Stimulated activated CD8-positive, alpha-beta memory T cell treated with anti-CD3 and anti-CD28 coated beads, Interleukin-4, amount 100 ng/mL, for 24 hours (primary cell): Measurements from ENCODE around the gene SQSTM1.
"Not testable (repeated sequence)": the region's sequence is repeated elsewhere in the genome, so short reads cannot be mapped to it uniquely, and the experiment has no call there.

Experiments
- DNase-seq: peaks from one replicate; pipeline ENCODE4 v3.0.0-alpha.2; 2020; ENCODE audit warnings: low read depth

Gene SQSTM1

DNA sequence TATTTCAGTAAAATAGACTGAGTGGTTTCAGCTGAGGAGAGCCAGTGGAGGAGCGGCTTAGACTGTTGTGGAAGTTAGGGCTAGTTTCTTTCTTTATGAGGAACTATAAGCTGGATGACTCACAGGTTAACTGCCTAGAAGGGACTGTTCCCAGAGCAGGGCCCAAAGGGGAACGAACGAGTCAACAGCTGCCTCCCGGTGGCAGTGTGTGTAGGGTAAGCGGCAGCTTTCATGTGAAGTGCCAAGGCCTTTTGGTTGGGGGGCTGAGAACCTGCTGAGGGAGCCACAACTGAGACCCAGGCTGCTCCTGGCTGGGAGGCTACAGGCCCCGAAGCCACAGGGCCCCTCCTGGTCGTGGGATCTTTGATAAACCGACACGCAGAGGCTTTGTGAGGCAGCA, 7.0 kb downstream of the SQSTM1 start:
- DNase-seq, result peak; percentile 52

DNA sequence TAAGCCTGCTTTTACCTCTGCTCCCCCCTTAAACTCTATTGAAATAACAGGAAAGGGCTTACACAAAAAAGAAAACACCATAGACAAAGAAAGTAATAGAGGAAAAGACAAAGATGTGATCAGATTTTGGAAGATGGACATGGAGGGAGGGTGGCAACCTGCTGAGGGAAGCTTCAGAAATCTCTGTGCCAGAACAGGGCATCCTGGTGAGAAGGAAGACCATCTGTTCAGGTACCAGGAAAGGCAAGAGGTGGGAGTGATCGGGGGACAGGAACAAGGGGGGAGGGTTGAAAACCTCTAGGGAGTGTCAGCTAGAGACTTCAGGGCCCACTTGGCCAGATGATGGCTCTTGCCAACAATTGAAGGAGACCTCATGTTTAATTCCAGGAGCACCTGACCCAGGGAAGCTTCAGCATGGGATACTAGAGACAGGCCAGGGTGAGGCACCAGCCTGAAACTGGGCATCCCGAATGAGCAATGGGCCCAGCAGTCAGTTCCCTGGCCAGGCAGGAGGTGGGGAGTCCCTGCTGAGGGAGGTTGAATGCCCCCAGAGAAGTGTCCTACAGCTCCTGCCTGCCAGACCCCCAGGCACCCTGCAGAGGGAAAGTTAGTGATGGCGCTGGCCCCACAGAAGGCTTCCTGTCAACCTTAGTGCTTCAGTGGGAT, 8.2 kb downstream of the SQSTM1 start:
- DNase-seq, result no peak

DNA sequence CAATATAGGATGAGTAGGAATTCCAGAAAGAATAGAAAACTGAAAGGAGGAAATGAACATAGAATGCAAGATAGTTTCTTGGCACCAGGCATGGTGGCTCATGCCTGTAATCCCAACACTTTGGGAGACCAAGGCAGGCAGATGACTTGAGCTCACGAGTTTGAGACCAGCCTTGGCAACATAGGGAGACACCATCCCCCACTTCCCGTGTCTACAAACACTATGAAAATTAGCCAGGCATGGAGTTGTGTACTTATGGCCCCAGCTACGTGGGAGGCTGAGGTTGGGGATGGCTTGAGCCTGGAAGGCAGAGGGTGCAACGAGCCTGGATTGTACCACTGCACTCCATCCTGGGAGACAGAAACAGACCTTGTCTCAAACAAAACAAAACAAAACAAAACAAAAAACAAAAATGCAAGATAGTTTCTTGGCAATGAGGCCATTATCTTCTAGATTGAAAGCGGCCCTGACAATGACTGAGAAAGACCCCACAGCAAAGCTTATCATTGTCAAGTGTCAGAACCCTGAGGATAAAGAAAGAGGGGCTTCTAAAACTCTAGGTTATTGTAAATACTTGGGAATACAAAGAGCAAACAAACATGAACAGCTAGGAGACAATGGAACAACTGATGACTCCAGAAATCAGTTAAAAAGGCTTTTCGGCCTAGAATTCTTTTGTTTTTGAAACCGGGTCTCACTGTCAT, 9.2 kb downstream of the SQSTM1 start:
- no peak for DNase-seq

DNA sequence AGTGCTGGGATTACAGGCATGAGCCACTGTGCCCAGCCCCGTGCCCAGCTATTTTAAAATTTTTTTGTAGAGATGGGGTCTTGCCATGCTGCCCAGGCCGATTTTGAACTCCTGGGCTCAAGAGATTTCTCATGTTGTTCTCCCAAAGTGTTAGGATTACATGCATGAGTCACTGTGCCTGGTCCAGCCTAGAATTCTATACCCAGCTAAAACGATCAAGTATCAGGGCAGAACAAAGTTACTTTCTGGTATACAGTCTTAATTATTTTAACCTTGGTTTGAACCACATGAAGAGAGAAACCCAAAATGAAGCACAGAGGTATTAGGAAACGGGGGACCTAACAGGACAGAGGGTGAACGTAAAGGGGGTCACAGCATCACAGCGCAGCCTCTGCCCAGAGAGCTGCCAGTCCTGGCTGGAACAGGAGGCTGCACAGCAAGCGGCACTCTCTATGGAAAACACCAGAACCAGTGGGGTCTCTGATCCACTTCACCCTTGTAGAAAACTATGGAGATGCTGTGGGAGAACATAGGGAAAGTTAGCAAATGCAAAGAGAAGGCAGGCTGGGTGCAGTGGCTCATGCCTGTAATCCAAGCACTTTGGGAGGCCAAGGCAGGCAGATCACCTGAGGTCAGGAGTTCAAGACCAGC, 10.2 kb downstream of the SQSTM1 start:
- DNase-seq, result no peak

DNA sequence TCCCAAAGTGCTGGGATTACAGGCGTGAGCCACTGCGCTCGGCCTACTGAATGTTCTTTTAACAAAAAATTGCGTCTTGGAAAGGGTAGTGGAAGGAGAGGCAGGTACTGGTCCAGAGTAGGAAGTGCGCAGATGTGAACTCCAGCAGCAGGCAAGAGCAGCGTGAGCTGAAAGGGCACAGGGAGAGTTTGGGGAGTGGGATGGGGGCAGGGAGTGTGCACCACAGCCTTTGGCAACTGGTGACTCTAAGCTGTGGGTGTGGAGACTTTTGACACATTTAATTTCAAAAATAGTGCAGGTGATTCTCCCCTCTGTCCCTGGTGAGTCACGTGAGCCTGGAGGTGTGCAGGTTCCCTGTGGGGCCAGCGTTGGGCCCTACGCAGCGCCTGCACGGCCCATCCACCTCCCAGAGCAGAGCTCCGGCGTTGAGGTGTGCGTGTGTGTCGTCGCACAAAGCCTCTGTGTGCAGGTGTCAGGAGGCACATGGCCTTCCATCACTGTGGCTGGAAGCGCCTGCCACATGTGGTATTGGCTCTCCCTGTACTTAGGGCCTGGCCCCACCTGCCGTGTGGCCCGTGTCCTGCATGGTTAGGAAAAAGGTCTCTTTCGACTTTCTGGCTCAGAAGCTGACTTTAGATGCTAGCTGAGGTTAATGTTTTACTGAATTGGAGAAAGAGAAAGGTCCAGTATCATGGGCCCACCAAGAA, 11.5 kb downstream of the SQSTM1 start:
- no peak for DNase-seq

DNA sequence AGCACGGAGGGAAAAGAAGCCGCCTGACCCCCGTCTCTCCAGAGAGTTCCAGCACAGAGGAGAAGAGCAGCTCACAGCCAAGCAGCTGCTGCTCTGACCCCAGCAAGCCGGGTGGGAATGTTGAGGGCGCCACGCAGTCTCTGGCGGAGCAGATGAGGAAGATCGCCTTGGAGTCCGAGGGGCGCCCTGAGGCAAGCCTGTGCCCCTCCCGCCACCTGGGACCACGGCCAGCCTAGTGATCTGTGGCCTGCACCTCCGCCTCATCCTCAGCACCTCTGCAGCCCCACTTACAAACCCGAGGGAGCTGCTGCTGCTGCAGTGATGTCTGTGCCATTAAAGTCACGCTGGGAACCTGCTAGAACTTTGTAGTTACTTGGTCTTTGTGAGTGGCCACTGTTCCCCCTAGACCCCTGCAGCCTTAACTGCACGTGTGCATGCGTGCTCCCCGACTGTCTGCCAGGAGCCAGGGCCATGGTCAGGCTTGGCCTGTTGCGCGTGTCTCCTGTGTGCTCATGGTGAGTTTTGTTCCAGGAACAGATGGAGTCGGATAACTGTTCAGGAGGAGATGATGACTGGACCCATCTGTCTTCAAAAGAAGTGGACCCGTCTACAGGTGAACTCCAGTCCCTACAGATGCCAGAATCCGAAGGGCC, 12.5 kb downstream of the SQSTM1 start:
- DNase-seq, result no peak

DNA sequence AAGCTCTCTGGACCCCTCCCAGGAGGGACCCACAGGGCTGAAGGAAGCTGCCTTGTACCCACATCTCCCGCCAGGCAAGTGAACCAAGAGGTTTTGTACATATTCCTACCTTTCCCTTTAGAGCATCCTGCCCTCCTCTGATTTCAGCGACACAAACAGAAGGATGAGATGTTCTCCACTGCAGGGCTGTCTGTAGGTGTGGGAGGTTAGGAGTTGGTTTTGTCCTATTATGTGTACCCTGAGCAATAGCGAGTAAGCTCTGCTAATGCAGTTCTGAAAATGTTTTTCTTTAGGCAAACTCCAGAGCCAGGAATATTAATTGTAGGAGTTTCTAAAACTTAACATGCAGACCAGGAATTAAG, 13.0 kb downstream of the SQSTM1 start:
- DNase-seq, result no peak

DNA sequence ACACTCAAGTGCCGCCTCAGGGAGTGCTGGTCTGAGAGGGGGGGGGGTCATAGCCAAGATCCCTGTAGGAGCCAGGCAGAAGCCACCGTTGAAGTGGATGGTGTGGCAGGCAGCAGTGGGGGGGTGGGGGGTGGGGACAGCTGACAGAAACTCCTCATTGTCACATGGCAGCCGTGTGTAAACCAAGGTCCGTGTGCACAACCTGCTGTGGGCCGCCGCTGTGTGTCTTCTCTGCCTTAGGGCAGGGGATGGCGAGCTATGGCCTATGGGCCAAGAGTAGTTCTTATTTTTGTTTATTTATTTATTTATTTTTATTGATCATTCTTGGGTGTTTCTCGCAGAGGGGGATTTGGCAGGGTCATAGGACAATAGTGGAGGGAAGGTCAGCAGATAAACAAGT, 13.4 kb downstream of the SQSTM1 start:
- no peak for DNase-seq

DNA sequence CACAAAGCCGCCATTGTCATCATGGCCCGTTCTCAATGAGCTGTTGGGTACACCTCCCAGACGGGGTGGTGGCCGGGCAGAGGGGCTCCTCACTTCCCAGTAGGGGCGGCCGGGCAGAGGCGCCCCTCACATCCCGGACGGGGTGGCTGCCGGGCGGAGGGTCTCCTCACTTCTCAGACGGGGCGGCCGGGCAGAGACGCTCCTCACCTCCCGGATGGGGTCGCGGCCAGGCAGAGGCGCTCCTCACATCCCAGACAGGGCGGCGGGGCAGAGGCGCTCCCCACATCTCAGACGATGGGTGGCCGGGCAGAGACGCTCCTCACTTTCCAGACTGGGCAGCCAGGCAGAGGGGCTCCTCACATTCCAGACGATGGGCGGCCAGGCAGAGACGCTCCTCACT, 14.2 kb downstream of the SQSTM1 start:
- not testable (repeated sequence) for DNase-seq

DNA sequence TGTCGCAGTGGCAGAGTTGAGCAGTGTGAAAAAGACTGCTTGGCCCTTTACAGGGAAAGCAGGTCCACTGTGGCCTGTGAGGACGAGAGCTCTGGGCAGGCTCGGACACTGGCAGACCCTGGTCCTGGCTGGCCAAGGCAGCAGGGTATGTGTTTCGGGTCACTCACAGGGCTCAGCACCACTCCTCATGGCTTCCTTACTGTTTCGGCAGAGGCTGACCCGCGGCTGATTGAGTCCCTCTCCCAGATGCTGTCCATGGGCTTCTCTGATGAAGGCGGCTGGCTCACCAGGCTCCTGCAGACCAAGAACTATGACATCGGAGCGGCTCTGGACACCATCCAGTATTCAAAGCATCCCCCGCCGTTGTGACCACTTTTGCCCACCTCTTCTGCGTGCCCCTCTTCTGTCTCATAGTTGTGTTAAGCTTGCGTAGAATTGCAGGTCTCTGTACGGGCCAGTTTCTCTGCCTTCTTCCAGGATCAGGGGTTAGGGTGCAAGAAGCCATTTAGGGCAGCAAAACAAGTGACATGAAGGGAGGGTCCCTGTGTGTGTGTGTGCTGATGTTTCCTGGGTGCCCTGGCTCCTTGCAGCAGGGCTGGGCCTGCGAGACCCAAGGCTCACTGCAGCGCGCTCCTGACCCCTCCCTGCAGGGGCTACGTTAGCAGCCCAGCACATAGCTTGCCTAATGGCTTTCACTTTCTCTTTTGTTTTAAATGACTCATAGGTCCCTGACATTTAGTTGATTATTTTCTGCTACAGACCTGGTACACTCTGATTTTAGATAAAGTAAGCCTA, 15.7 kb downstream of the SQSTM1 start:
- peak; percentile 38 for DNase-seq

DNA sequence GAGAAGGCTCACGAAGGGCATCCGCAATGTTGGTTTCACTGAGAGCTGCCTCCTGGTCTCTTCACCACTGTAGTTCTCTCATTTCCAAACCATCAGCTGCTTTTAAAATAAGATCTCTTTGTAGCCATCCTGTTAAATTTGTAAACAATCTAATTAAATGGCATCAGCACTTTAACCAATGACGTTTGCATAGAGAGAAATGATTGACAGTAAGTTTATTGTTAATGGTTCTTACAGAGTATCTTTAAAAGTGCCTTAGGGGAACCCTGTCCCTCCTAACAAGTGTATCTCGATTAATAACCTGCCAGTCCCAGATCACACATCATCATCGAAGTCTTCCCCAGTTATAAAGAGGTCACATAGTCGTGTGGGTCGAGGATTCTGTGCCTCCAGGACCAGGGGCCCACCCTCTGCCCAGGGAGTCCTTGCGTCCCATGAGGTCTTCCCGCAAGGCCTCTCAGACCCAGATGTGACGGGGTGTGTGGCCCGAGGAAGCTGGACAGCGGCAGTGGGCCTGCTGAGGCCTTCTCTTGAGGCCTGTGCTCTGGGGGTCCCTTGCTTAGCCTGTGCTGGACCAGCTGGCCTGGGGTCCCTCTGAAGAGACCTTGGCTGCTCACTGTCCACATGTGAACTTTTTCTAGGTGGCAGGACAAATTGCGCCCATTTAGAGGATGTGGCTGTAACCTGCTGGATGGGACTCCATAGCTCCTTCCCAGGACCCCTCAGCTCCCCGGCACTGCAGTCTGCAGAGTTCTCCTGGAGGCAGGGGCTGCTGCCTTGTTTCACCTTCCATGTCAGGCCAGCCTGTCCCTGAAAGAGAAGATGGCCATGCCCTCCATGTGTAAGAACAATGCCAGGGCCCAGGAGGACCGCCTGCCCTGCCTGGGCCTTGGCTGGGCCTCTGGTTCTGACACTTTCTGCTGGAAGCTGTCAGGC, 16.6 kb downstream of the SQSTM1 start:
- DNase-seq, result no peak

DNA sequence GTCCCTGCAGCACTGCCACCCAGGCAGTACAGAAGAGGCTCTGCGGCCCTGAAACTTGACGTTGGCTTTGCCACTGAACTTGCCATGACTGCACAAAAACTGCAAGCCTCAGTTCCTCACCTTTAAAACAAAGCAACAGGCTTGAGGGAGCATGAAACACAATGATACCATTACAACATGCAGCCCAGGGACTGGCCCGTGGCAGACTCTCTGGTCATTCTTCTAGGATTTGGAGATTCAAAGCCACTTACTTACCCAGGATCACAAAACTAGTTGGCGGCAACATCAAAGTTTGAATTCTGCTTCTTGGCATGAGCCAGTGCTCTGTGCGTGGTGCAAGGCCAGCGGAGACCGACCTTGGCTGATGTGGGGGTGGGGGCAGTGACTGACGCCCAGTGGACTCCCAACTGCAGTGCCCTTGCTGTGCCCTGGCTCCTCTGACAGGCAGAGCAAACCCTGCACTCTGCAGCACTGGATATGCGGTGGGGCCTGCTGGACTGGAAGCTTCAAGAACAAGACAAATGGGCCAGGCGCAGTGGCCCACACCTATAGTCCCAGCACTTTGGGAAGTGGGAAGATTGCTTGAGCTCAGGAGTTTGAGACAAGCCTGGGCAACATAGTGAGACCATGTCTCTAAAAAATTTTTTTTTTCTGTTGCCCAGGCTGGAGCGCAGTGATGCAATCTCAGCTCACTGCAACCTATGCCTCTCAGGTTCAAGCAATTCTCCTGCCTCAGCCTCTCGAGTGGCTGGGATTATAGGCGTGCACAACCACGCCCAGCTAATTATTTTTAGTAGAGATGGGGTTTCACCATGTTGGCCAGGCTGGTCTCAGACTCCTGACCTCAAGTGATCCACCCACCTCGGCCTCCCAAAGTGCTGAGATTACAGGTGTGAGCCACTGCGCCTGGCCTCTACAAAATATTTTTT, 18.9 kb downstream of the SQSTM1 start:
- DNase-seq, result no peak

DNA sequence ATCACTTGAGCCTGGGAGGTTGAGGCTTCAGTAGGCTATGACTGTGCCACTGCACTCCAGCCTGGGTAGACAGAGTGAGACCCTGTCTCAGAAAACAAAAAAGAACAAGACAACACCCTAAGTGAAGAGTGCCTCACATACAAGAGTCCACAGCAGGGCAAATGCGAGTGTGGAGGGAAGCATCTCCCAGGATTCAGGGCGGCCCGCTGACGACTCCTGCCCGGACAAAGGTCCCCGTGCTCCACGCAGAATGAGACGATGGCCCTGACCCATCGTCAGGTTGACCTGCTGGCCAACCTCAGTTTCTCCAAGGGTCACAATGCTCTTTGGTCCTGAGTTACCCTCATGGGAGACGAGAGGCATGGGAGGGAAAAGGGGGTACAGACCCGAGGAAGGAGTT, 19.6 kb downstream of the SQSTM1 start:
- DNase-seq, result no peak

DNA sequence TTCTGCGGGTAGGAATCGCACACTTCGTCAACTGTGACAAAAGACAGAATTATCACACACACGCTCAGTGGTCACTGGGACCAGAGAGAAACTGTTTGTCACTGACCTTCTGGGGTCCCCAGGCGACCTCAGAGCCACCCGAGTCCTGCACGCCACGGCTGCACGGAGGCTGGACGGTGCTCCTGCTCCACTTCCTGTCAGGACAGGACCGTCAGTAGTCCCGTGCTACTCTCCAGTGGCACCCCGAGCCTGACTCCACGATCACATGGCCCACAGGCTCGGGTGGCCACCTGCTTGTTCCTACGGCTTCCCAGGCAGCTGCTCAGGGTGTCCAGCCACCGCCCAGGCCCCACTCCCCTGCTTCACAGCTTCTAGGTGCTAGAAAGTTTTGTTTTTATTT, 20.1 kb downstream of the SQSTM1 start:
- no peak for DNase-seq

DNA sequence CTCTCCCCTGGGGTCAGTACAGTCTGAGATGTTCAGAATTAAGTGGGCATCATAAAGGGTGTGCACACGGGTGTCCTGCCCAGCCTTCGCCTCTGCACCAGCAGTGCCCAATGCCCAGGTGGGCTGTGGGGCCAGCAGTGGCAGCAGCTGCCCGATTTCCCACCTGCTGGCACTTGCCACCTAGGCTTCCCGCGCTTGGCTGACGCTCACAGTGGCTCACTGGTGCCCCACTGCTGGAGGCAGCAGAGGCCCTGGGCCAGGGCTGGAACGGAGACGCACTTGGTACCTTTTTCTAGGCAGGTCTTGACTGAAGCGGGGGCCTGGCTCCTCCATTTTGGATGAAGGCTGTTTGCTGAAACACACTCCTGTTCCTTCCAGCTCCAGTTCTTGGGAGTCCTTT, 20.9 kb downstream of the SQSTM1 start:
- DNase-seq, result no peak

DNA sequence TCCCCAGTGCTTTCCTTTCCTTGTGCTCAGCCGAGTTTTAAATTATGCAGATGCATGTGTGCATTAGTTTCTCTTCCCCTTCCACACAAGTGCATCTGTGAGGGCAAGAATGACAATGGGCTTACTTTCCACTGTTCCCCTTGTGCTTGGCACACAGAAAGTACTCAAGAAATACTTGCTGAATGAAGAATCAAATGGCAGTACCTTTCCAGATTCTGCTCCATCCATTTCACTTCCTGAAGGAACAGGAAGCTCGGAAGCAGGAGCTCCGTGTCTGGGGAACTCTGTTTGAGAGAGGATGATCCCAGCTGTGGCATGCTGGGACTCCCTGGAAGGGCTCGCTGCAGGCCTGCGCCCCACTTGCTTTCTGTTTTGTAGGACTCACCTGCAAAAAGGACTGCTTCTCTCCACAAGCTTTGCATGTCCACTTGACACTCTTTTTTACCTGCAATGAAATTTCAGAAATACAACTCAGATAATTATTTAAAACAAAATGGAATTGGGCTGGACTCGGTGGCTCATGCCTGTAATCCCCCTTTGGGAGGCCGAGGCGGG, 32.4 kb downstream of the SQSTM1 start:
- DNase-seq, result no peak

DNA sequence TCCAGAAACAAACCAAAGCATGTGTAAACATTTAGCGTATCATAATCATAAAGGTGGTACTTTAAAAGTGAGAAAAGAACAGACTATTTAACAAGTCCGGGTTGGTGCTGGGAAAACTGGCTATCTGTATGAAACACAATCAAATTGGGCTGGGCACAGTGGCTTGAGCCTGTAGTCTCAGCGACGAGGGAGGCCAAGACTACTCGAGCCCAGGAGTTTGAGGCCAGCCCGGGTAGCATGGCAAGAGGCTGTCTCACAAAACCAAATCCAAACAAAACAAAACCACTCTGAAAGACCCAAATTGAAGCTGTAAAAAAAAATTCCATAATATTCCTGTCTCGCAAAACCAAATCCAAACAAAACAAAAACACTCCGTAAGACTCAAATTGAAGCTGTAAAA, 33.7 kb downstream of the SQSTM1 start:
- no peak for DNase-seq

DNA sequence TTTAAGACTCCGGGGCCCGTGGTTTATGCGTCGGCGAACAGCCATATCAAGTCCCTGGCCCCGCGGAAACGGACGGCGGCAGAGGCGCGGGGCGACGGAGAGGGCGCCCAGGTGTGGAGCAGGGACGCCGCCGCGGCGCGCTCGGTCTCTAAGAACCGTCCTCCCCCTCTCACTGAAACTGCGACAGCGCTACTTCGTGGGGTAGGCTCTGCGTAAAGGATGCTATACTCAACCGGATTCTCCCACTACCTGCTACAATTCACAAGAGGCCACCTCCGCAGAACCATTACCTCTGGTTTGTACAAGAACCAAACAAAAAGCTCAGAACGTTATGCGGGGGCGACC, 37.5 kb downstream of the SQSTM1 start:
- no peak for DNase-seq
